H1 (cell line): Measurements from ENCODE around the gene TSC22D4. TPM values are rescaled to one million over a fixed set of nuclear protein-coding genes. Genes with fewer than 3 reads are reported as not detected.
A peak's percentile ranks its signal among the peaks of the same experiment; 100 is the strongest.

Experiments
- ASH2L ChIP-seq: fragments of 200-600, 300-600 bp; sonication (generic); IDR thresholded peaks from one replicate; pipeline ENCODE4 v1.7.1; 2017; ENCODE audit warnings: low read length
- BACH1 ChIP-seq: IDR thresholded peaks from 2 replicates; pipeline ENCODE4 v1.6.1; 2012; ENCODE audit warnings: low read length, improper control_type of control experiment
- BCL11A ChIP-seq, 2 experiments: IDR thresholded peaks; one replicate each; pipeline ENCODE4 v1.6.1; 2011; ENCODE audit warnings: low read depth in 2 of 2, low read length in 2 of 2, mild to moderate bottlenecking in 2 of 2
- CBX5 ChIP-seq: fragments of 300-800, 300-1000 bp; sonication (generic); IDR thresholded peaks from 2 replicates; pipeline ENCODE4 v1.7.1; 2016; ENCODE audit warnings: antibody characterized with exemption, low read length, low read depth
- CHD1 ChIP-seq: IDR thresholded peaks from 2 replicates; pipeline ENCODE4 v1.6.1; 2012; ENCODE audit warnings: low read depth, low read length, improper control_type of control experiment
- CHD2 ChIP-seq: IDR thresholded peaks from 2 replicates; pipeline ENCODE4 v1.6.1; 2012; ENCODE audit warnings: low read length, improper control_type of control experiment
- E2F6 ChIP-seq: IDR thresholded peaks from 2 replicates; pipeline ENCODE4 v1.6.1; 2012; ENCODE audit warnings: inconsistent platforms
- EP300 ChIP-seq, 2 experiments: IDR thresholded peaks; 1 replicate in 1 of 2; 2 replicates in 1 of 2; pipeline ENCODE4 v1.6.1; 2011 to 2012; ENCODE audit warnings: low read depth in 2 of 2, low read length in 2 of 2, mild to moderate bottlenecking in 2 of 2, borderline replicate concordance in 1 of 2, inconsistent platforms in 1 of 2, moderate library complexity in 1 of 2
- EZH2 ChIP-seq: fragments of 200-600 bp; sonication (generic); IDR thresholded peaks from 2 replicates; pipeline ENCODE4 v1.7.1; 2012; ENCODE audit warnings: low read depth, mild to moderate bottlenecking, moderate library complexity, low read length, inconsistent platforms; ENCODE audit not compliant: severe bottlenecking
- GABPA ChIP-seq: IDR thresholded peaks from 2 replicates; pipeline ENCODE4 v1.6.1; 2011; ENCODE audit warnings: mild to moderate bottlenecking, low read length, moderate library complexity, borderline replicate concordance; ENCODE audit not compliant: insufficient read depth
- GTF2F1 ChIP-seq: IDR thresholded peaks from 2 replicates; pipeline ENCODE4 v1.6.1; 2012; ENCODE audit warnings: low read depth, low read length, improper control_type of control experiment, borderline replicate concordance
- JUN ChIP-seq: IDR thresholded peaks from 2 replicates; pipeline ENCODE4 v1.6.1; 2011; ENCODE audit warnings: low read depth, mild to moderate bottlenecking, improper control_type of control experiment, low read length
- KDM5A ChIP-seq: fragments of 200-600 bp; IDR thresholded peaks from 2 replicates; pipeline ENCODE4 v1.7.1; 2012; ENCODE audit warnings: mild to moderate bottlenecking, low read length, inconsistent platforms, mixed read lengths
- MAFK ChIP-seq: IDR thresholded peaks from 2 replicates; pipeline ENCODE4 v1.6.1; 2012; ENCODE audit warnings: low read depth, mild to moderate bottlenecking, improper control_type of control experiment, low read length
- NANOG ChIP-seq: IDR thresholded peaks from 2 replicates; pipeline ENCODE4 v1.6.1; 2011; ENCODE audit warnings: low read length, low read depth, mild to moderate bottlenecking, inconsistent platforms; ENCODE audit not compliant: insufficient read depth, poor library complexity, severe bottlenecking
- PHF8 ChIP-seq: fragments of 200-600 bp; sonication (generic); conservative IDR thresholded peaks from 2 replicates; pipeline ENCODE4 v1.7.1; 2012; ENCODE audit warnings: low read depth, mild to moderate bottlenecking, inconsistent platforms, low read length, moderate library complexity
- SIN3A ChIP-seq, 2 experiments: IDR thresholded peaks in 1 of 2; conservative IDR thresholded peaks in 1 of 2; 2 replicates each; pipeline ENCODE4 v1.6.1; 2011 to 2012; ENCODE audit warnings: low read length in 2 of 2, improper control_type of control experiment in 1 of 2, low read depth in 1 of 2, mild to moderate bottlenecking in 1 of 2
- SIX5 ChIP-seq: IDR thresholded peaks from 2 replicates; pipeline ENCODE4 v1.6.1; 2011; ENCODE audit warnings: mild to moderate bottlenecking, low read depth, low read length
- SRF ChIP-seq: IDR thresholded peaks from 2 replicates; pipeline ENCODE4 v1.6.1; 2011; ENCODE audit warnings: mild to moderate bottlenecking, low read depth, low read length, moderate library complexity
- TAF1 ChIP-seq: IDR thresholded peaks from 2 replicates; pipeline ENCODE4 v1.6.1; 2011; ENCODE audit warnings: mild to moderate bottlenecking, low read depth, low read length
- TBP ChIP-seq: IDR thresholded peaks from 2 replicates; pipeline ENCODE4 v1.6.1; 2011; ENCODE audit warnings: low read depth, low read length, improper control_type of control experiment
- TCF12 ChIP-seq: IDR thresholded peaks from 2 replicates; pipeline ENCODE4 v1.6.1; 2011; ENCODE audit warnings: low read depth, mild to moderate bottlenecking, low read length
- USF2 ChIP-seq: IDR thresholded peaks from 2 replicates; pipeline ENCODE4 v1.6.1; 2011; ENCODE audit warnings: low read length, improper control_type of control experiment
- polyA plus RNA-seq, 7 experiments: library from polyadenylated mRNA; depleted of rRNA in 3 of 7; stranded (reverse) in 5 of 7; unstranded in 2 of 7; fragments of >200 nt in 5 of 7; fragments of 200-250 nt in 2 of 7; gene quantifications; 1 replicate in 5 of 7; 2 replicates in 1 of 7; 4 replicates in 1 of 7; pipeline versions ENCODE4 v1.2.1 to v1.2.3, GENCODE V29; 2011 to 2013; ENCODE audit warnings: missing spikeins in 2 of 7, mixed read lengths in 2 of 7
- total RNA-seq: library from RNA; stranded (reverse); fragmentation: NEBNext Ultra II Directional; extraction: Animal tissue kit (Norgen Biotek cat#: 25700); gene quantifications from 2 replicates; pipeline ENCODE4 v1.2.1, GENCODE V29; 2021

TSC22D4 gene
- total and polyA plus RNA-seq, 2 of the 8 experiments (the other 6 are each of a cell fraction or from before 2014, with no cell fraction given): 13.2 to 20.3 TPM

- TF ChIP-seq USF2: peak; percentile 84
- no peak for TF ChIP-seq BACH1
- TF ChIP-seq E2F6: peak; percentile 96
- TF ChIP-seq GABPA: no peak
- peak; percentile 75 for TF ChIP-seq ASH2L
- no peak for TF ChIP-seq CBX5
- no peak for TF ChIP-seq KDM5A
- TF ChIP-seq JUN: no peak
- no peak for TF ChIP-seq BCL11A (IDR thresholded peaks at IDR 0.05; ENCODE audit: low read depth in 2 of 2, low read length in 2 of 2)
- TF ChIP-seq CHD2: no peak
- no peak for TF ChIP-seq EZH2
- TF ChIP-seq SIX5: no peak
- no peak for TF ChIP-seq NANOG
- TF ChIP-seq TAF1: peak; percentile 87
- 0 out of 2 replicates have a peak, but pooled peaks have one; percentile 46 for TF ChIP-seq GTF2F1
- TF ChIP-seq MAFK: no peak
- TF ChIP-seq EP300 (IDR thresholded peaks at IDR 0.05; ENCODE audit: borderline replicate concordance in 1 of 2, low read depth in 2 of 2, low read length in 2 of 2): peak in 1 of 2 experiments; percentile 40; a peak in 1 of 3 replicates
- peak; percentile 36 for TF ChIP-seq CHD1
- TF ChIP-seq SIN3A (conservative IDR thresholded peaks at IDR 0.05 in 1 of 2, IDR thresholded peaks at IDR 0.05 in 1 of 2; ENCODE audit: low read depth in 1 of 2, low read length in 2 of 2): no peak; a peak in 2 of 4 replicates
- no peak for TF ChIP-seq TCF12
- no peak; the same call in 1 of the 2 replicates for TF ChIP-seq SRF
- peak; percentile 91 for TF ChIP-seq TBP
- TF ChIP-seq PHF8: peak; percentile 58
Observed at GRCh38 chr7:100428967-100429636, 49.9 kb downstream of the TSC22D4 start (continued).
